GM23338 (cell line): Measurements from ENCODE around the gene NRCAM. TPM values are rescaled to one million over a fixed set of nuclear protein-coding genes. Genes with fewer than 3 reads are reported as not detected.

Source experiments
- ATAC-seq: fragments of 200-7000 bp; cut with Tn5 transposase; 3 replicates; pipeline ENCODE4 v1.9.1; 2020
- DNase-seq: peaks from one replicate; pipeline ENCODE4 v3.0.0-alpha.2; 2015; ENCODE audit warnings: low spot score
- H2AFZ ChIP-seq: fragments of 200-600 bp; sonication (generic); 2 replicates; pipeline ENCODE4 v1.8.0; 2016; ENCODE audit warnings: antibody characterized with exemption, mild to moderate bottlenecking, moderate library complexity
- H3F3A ChIP-seq: fragments of 200-600 bp; sonication (generic); replicated peaks from 2 replicates; pipeline ENCODE4 v1.8.0; 2017; ENCODE audit warnings: antibody characterized with exemption, mixed run types, low read depth
- H3K27ac ChIP-seq: fragments of 200-600 bp; sonication (generic); 2 replicates; pipeline ENCODE4 v1.6.1; 2016; ENCODE audit warnings: low read depth
- H3K27me3 ChIP-seq: fragments of 200-600 bp; sonication (generic); 2 replicates; pipeline ENCODE4 v1.8.0; 2016; ENCODE audit warnings: mild to moderate bottlenecking, mixed run types, moderate library complexity; ENCODE audit not compliant: insufficient read depth
- H3K36me3 ChIP-seq: fragments of 200-600 bp; sonication (generic); 2 replicates; pipeline ENCODE4 v1.8.0; 2016; ENCODE audit warnings: mild to moderate bottlenecking; ENCODE audit not compliant: insufficient read depth
- H3K4me1 ChIP-seq: fragments of 200-600 bp; sonication (generic); 2 replicates; pipeline ENCODE4 v1.8.0; 2016; ENCODE audit warnings: mild to moderate bottlenecking, moderate library complexity; ENCODE audit not compliant: insufficient read depth
- H3K4me2 ChIP-seq: fragments of 200-600 bp; sonication (generic); 2 replicates; pipeline ENCODE4 v1.7.1; 2017; ENCODE audit warnings: mixed run types
- H3K4me3 ChIP-seq: fragments of 200-600 bp; sonication (generic); 2 replicates; pipeline ENCODE4 v1.6.1; 2016; ENCODE audit warnings: mixed run types
- H3K79me2 ChIP-seq: fragments of 200-600 bp; sonication (generic); replicated peaks from 2 replicates; pipeline ENCODE4 v1.8.0; 2017; ENCODE audit warnings: mild to moderate bottlenecking; ENCODE audit not compliant: insufficient read depth
- H3K9me2 ChIP-seq: fragments of 200-600 bp; sonication (generic); 2 replicates; pipeline ENCODE4 v1.8.0; 2017; ENCODE audit not compliant: insufficient read depth
- H4K20me1 ChIP-seq: fragments of 200-600 bp; sonication (generic); replicated peaks from 2 replicates; pipeline ENCODE4 v1.8.0; 2017; ENCODE audit warnings: mild to moderate bottlenecking; ENCODE audit not compliant: insufficient read depth
- H3K27ac Mint-ChIP-seq: 2 replicates; pipeline ENCODE4 v1.8.0; 2020; ENCODE audit warnings: inconsistent platforms, mild to moderate bottlenecking, moderate library complexity, mixed read lengths
- H3K27me3 Mint-ChIP-seq: 3 replicates; pipeline ENCODE4 v1.8.0; 2022; ENCODE audit warnings: low read depth, mild to moderate bottlenecking, moderate library complexity, mixed read lengths, inconsistent platforms; ENCODE audit not compliant: insufficient read depth, poor library complexity
- H3K36me3 Mint-ChIP-seq: 3 replicates; pipeline ENCODE4 v1.8.0; 2021; ENCODE audit warnings: low read depth, mild to moderate bottlenecking, inconsistent platforms, moderate library complexity, mixed read lengths
- H3K4me1 Mint-ChIP-seq: 3 replicates; pipeline ENCODE4 v1.8.0; 2020; ENCODE audit warnings: mild to moderate bottlenecking, inconsistent platforms, mixed read lengths
- H3K4me3 Mint-ChIP-seq: 3 replicates; pipeline ENCODE4 v1.8.0; 2021; ENCODE audit warnings: moderate library complexity, mild to moderate bottlenecking, inconsistent platforms, mixed read lengths
- H3K9me3 Mint-ChIP-seq: 3 replicates; pipeline ENCODE4 v1.8.0; 2020; ENCODE audit warnings: moderate library complexity, mild to moderate bottlenecking, inconsistent platforms, mixed read lengths
- CREB1 ChIP-seq: fragments of 250-450 bp; sonication (Bioruptor Pico); IDR thresholded peaks from 2 replicates; pipeline ENCODE4 v1.5.0; 2020; ENCODE audit warnings: low read depth, mild to moderate bottlenecking, moderate library complexity
- EZH2 ChIP-seq: fragments of 200-600 bp; sonication (generic); IDR thresholded peaks from one replicate; pipeline ENCODE4 v1.8.0; 2017; ENCODE audit warnings: antibody characterized with exemption, mild to moderate bottlenecking, low read depth; ENCODE audit not compliant: unreplicated experiment
- EZH2phosphoT487 ChIP-seq: fragments of 200-600 bp; sonication (generic); IDR thresholded peaks from one replicate; pipeline ENCODE4 v1.8.1; 2018; ENCODE audit warnings: antibody characterized with exemption; ENCODE audit not compliant: unreplicated experiment
- JUNB ChIP-seq: IDR thresholded peaks from one replicate; pipeline ENCODE4 v1.6.1; 2016; ENCODE audit warnings: antibody characterized with exemption; ENCODE audit not compliant: unreplicated experiment
- NANOG ChIP-seq: IDR thresholded peaks from 2 replicates; pipeline ENCODE4 v1.6.1; 2016; ENCODE audit warnings: antibody characterized with exemption, borderline replicate concordance
- POLR2AphosphoS5 ChIP-seq: IDR thresholded peaks from 2 replicates; pipeline ENCODE4 v1.6.1; 2016; ENCODE audit warnings: antibody characterized with exemption, low read depth
- STAT1 ChIP-seq: IDR thresholded peaks from one replicate; pipeline ENCODE4 v1.6.1; 2016; ENCODE audit warnings: antibody characterized with exemption; ENCODE audit not compliant: unreplicated experiment
- ZNF114 ChIP-seq: fragments of 250-450 bp; sonication (Bioruptor Pico); IDR thresholded peaks from 2 replicates; pipeline ENCODE4 v1.5.0; 2020; ENCODE audit warnings: mild to moderate bottlenecking, moderate library complexity
- ZNF331 ChIP-seq: fragments of 250-450 bp; sonication (Bioruptor Pico); IDR thresholded peaks from 2 replicates; pipeline ENCODE4 v1.5.0; 2020; ENCODE audit warnings: low read depth, mild to moderate bottlenecking, moderate library complexity
- polyA plus RNA-seq: library from polyadenylated mRNA; unstranded; fragments of >200 nt; fragmentation: Nextera tagmentation; extraction: Ambion mirVana; gene quantifications from 2 replicates; pipeline ENCODE4 v1.2.1, GENCODE V29; 2016
- total RNA-seq: library from RNA; depleted of rRNA; stranded (reverse); fragments of >200 nt; shearing (Covaris generic); gene quantifications from 2 replicates; pipeline ENCODE4 v1.2.3, GENCODE V29; 2014
- TF ChIP-seq, protein P1 (sequence below): fragments of 250-450 bp; sonication (Bioruptor Pico); IDR thresholded peaks from 2 replicates; pipeline ENCODE4 v1.5.0; 2020; ENCODE audit warnings: mild to moderate bottlenecking, moderate library complexity
- TF ChIP-seq, protein P2 (sequence below), 2 experiments: fragments of 200-600 bp in 1 of 2; sonication (generic) in 1 of 2; conservative IDR thresholded peaks; 2 replicates each; pipeline versions ENCODE4 v1.5.1 to v1.6.1; 2016 to 2017; ENCODE audit warnings: antibody characterized with exemption in 2 of 2, low read depth in 2 of 2, mild to moderate bottlenecking in 2 of 2, moderate library complexity in 1 of 2
- TF ChIP-seq, protein P3 (sequence below): IDR thresholded peaks from 2 replicates; pipeline ENCODE4 v1.6.1; 2016; ENCODE audit warnings: antibody characterized with exemption
- TF ChIP-seq, protein P4 (sequence below): IDR thresholded peaks from one replicate; pipeline ENCODE4 v1.6.1; 2018; ENCODE audit warnings: antibody characterized with exemption; ENCODE audit not compliant: unreplicated experiment

The NRCAM gene
- total and polyA plus RNA-seq, 2 experiments from 2014 or later = 2.5 to 6.8 TPM

GRCh38 chr7:108103558-108104298, 352.5 kb downstream of the NRCAM start:
- Mint-ChIP-seq H3K9me3 (no peaks in the 10 kb centered on the region), H3K4me1 (no peaks in the 10 kb centered on the region), H3K27ac (no peak overlapping the region), H3K36me3 (no peaks in the 10 kb centered on the region), H3K27me3 (no peaks in the 10 kb centered on the region), H3K4me3 (no peak overlapping the region)
- Histone ChIP-seq H2AFZ (0 out of 2 replicates have a peak overlapping the region, but pooled peaks have one; percentile 23), H3K79me2 (no peaks in the 10 kb centered on the region), H3K4me3 (no peak overlapping the region), H3K9me2 (no peaks in the 10 kb centered on the region), H3K36me3 (no peaks in the 10 kb centered on the region), H3F3A (no peaks in the 10 kb centered on the region), H4K20me1 (no peaks in the 10 kb centered on the region), H3K4me2 (no peak overlapping the region), H3K4me1 (no peaks in the 10 kb centered on the region), H3K27me3 (no peaks in the 10 kb centered on the region), H3K27ac (no peak overlapping the region)
- DNase-seq (no peak), ATAC-seq (no peak)
- TF ChIP-seq EZH2phosphoT487 (no peak), CREB1 (no peak), STAT1 (no peak), ZNF114 (CRISPR knock-in tag) (no peak), JUNB (no peak), POLR2AphosphoS5 (no peak), EZH2 (no peak), ZNF331 (CRISPR knock-in tag) (no peak), NANOG (no peak)
- TF ChIP-seq, protein P1, sequence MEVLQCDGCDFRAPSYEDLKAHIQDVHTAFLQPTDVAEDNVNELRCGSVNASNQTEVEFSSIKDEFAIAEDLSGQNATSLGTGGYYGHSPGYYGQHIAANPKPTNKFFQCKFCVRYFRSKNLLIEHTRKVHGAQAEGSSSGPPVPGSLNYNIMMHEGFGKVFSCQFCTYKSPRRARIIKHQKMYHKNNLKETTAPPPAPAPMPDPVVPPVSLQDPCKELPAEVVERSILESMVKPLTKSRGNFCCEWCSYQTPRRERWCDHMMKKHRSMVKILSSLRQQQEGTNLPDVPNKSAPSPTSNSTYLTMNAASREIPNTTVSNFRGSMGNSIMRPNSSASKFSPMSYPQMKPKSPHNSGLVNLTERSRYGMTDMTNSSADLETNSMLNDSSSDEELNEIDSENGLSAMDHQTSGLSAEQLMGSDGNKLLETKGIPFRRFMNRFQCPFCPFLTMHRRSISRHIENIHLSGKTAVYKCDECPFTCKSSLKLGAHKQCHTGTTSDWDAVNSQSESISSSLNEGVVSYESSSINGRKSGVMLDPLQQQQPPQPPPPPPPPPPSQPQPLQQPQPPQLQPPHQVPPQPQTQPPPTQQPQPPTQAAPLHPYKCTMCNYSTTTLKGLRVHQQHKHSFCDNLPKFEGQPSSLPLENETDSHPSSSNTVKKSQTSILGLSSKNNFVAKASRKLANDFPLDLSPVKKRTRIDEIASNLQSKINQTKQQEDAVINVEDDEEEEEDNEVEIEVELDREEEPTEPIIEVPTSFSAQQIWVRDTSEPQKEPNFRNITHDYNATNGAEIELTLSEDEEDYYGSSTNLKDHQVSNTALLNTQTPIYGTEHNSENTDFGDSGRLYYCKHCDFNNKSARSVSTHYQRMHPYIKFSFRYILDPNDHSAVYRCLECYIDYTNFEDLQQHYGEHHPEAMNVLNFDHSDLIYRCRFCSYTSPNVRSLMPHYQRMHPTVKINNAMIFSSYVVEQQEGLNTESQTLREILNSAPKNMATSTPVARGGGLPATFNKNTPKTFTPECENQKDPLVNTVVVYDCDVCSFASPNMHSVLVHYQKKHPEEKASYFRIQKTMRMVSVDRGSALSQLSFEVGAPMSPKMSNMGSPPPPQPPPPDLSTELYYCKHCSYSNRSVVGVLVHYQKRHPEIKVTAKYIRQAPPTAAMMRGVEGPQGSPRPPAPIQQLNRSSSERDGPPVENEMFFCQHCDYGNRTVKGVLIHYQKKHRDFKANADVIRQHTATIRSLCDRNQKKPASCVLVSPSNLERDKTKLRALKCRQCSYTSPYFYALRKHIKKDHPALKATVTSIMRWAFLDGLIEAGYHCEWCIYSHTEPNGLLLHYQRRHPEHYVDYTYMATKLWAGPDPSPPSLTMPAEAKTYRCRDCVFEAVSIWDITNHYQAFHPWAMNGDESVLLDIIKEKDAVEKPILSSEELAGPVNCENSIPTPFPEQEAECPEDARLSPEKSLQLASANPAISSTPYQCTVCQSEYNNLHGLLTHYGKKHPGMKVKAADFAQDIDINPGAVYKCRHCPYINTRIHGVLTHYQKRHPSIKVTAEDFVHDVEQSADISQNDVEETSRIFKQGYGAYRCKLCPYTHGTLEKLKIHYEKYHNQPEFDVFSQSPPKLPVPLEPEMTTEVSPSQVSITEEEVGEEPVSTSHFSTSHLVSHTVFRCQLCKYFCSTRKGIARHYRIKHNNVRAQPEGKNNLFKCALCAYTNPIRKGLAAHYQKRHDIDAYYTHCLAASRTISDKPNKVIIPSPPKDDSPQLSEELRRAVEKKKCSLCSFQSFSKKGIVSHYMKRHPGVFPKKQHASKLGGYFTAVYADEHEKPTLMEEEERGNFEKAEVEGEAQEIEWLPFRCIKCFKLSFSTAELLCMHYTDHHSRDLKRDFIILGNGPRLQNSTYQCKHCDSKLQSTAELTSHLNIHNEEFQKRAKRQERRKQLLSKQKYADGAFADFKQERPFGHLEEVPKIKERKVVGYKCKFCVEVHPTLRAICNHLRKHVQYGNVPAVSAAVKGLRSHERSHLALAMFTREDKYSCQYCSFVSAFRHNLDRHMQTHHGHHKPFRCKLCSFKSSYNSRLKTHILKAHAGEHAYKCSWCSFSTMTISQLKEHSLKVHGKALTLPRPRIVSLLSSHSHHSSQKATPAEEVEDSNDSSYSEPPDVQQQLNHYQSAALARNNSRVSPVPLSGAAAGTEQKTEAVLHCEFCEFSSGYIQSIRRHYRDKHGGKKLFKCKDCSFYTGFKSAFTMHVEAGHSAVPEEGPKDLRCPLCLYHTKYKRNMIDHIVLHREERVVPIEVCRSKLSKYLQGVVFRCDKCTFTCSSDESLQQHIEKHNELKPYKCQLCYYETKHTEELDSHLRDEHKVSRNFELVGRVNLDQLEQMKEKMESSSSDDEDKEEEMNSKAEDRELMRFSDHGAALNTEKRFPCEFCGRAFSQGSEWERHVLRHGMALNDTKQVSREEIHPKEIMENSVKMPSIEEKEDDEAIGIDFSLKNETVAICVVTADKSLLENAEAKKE (CRISPR knock-in tag) = no peak
- TF ChIP-seq, protein P2, sequence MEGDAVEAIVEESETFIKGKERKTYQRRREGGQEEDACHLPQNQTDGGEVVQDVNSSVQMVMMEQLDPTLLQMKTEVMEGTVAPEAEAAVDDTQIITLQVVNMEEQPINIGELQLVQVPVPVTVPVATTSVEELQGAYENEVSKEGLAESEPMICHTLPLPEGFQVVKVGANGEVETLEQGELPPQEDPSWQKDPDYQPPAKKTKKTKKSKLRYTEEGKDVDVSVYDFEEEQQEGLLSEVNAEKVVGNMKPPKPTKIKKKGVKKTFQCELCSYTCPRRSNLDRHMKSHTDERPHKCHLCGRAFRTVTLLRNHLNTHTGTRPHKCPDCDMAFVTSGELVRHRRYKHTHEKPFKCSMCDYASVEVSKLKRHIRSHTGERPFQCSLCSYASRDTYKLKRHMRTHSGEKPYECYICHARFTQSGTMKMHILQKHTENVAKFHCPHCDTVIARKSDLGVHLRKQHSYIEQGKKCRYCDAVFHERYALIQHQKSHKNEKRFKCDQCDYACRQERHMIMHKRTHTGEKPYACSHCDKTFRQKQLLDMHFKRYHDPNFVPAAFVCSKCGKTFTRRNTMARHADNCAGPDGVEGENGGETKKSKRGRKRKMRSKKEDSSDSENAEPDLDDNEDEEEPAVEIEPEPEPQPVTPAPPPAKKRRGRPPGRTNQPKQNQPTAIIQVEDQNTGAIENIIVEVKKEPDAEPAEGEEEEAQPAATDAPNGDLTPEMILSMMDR (conservative IDR thresholded peaks at IDR 0.05; ENCODE audit: low read depth in 2 of 2) = no peak
- TF ChIP-seq, protein P3, sequence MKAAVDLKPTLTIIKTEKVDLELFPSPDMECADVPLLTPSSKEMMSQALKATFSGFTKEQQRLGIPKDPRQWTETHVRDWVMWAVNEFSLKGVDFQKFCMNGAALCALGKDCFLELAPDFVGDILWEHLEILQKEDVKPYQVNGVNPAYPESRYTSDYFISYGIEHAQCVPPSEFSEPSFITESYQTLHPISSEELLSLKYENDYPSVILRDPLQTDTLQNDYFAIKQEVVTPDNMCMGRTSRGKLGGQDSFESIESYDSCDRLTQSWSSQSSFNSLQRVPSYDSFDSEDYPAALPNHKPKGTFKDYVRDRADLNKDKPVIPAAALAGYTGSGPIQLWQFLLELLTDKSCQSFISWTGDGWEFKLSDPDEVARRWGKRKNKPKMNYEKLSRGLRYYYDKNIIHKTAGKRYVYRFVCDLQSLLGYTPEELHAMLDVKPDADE = no peak
- TF ChIP-seq, protein P4, sequence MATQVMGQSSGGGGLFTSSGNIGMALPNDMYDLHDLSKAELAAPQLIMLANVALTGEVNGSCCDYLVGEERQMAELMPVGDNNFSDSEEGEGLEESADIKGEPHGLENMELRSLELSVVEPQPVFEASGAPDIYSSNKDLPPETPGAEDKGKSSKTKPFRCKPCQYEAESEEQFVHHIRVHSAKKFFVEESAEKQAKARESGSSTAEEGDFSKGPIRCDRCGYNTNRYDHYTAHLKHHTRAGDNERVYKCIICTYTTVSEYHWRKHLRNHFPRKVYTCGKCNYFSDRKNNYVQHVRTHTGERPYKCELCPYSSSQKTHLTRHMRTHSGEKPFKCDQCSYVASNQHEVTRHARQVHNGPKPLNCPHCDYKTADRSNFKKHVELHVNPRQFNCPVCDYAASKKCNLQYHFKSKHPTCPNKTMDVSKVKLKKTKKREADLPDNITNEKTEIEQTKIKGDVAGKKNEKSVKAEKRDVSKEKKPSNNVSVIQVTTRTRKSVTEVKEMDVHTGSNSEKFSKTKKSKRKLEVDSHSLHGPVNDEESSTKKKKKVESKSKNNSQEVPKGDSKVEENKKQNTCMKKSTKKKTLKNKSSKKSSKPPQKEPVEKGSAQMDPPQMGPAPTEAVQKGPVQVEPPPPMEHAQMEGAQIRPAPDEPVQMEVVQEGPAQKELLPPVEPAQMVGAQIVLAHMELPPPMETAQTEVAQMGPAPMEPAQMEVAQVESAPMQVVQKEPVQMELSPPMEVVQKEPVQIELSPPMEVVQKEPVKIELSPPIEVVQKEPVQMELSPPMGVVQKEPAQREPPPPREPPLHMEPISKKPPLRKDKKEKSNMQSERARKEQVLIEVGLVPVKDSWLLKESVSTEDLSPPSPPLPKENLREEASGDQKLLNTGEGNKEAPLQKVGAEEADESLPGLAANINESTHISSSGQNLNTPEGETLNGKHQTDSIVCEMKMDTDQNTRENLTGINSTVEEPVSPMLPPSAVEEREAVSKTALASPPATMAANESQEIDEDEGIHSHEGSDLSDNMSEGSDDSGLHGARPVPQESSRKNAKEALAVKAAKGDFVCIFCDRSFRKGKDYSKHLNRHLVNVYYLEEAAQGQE = no peak
